ENCODE data around the gene PRDX3.

PRDX3 gene

DNA sequence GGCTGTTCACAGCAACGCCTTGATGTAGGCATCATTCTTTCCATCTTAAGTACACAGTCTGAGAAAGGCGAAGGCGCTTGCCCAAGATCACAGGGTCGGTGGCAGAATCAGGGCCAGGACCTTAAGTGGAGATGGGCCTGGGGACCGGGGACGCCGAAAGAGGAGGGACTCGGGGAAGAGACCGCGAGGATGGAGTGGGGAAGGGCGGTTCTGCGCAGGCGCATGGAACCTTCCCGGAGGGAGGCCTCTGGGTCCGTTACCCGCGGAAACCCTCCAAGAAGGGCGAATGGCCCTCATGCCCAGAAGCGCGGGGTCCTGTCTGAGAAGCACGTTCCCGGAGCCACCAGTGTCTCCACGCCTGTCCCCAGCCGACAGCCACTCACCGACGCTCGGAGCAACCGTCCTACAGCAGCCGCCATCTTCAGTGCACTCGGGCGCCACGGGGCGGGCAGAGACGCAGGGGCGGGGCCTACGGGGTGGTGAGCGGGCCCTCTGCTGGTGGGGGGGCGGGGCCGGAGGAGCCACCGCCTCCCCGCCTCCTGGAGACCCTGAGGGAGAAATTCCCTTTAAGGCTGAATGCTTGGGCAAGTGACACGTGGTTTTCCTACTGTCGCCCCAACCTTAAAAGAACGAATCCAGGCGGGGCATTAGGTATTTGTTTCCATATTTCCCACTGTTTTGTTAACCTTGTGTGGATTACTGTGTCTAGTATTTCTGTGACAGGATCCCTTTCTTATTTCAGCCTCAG, at the start of gene PRDX3:
PRDX3 (minus strand) TSS at position 441 of the 748 bp plus-strand sequence; CDS start at position 419, 22 bp downstream.
- DNase-seq: peak; percentile 40

DNA sequence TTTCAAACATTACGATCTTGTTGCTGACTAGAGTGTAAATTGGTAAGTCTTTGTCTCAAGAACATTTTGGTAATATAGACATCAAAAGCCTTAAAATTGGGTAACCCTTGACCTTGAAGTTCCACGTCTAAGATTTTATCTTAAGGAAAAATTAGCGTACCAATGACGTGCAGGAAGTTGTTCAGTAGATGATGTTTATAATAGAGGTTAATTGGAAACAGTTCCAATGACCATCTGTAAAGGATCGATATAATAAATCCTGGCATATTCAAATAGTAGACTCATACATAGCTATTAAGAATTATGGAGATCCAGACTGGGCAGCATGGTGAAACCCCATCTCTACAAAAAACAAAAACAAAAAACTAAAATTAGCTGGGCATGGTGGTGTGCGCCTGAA, 49.2 kb upstream of the PRDX3 start:
- DNase-seq: no peak

- DNase-seq: no peak
These were observed 46.6 kb upstream of the PRDX3 start for GRCh38 chr10:119225083-119225658.

GRCh38 chr10:119222966-119223386, 44.4 kb upstream of the PRDX3 start:
- DNase-seq: no peak

DNA sequence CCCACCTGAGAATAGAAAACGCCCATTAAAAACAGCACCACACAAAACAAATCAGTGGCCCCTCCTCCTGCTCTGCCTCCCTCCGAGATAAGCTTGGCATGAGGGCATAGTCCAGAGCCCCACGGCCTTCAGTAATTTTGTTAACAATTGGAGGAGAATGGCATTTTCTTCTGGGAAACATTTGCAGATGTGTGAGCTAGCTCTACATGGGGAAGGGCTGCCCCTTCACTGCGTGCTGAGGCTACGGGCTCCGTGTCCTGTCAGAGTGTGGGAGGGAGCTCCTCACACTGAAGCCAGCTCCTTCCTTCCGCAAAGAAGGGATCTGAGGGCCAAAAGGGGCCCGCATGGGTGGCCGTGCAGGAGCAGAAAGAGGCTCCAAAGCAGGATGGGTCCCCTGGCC, 43.9 kb upstream of the PRDX3 start:
- no peak for DNase-seq

DNA sequence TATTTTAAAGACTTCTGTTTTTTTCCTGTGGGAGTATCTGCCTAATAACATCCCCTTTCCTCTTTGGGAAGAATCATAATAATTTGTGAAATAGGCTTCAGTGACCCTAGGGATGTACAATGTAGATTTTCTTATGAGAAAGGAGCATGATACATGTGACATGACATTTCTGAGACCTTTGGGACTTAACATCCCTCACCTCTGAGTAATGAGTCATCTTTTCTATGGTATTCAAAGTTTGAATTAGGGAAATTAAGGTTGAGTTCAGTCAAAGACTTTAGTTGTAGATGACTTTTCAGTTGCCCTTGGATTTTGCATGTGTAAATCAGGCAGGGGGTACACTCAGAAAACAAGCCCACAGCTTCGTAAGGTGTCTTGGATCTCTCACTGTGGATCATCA, 43.1 kb upstream of the PRDX3 start:
- no peak for DNase-seq

GRCh38 chr10:119221201-119221600, 42.6 kb upstream of the PRDX3 start:
- DNase-seq: no peak

DNA sequence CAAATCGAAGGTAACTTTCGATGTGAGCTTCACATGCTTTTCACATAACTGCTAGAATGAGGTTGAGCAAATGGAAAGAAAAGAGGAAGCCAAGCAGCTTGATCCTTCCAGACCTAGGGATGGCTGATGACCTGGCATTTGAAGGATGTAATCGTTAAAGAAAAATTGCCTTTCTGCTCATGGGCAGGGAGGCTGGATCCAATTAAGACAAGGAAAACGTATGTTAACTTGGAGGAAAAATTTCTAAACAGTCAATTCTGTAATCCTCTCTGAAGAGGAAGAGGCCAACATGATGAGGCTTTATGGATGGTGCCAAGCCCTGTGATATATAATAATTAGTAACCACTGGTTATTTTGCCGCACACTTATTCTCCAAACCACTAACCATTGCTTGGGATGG, 41.3 kb upstream of the PRDX3 start:
- DNase-seq: no peak

DNA sequence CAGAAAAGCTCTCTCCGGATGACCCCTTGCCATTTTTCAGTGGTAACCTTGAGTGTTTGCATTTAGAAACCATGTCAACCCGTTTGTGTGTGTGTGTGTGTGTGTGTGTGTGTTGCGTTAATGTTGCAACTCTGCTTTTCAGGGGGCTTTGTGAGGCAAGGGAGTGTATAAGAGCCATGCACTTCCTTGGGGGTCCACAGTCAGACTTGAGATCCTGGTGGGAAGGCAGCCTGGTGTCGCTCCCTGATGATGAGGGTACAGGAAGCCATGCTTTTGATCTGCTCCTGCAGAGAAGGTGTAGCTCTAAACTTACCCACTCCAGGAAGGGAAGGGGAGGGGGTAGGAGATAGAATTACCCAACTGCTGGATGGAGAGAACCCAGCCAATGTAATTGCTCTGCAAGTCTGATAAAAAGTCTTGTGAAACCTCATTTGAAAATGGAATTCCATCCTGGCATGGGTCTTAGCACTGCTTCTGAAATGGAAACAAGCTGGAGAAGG, 39.4 kb upstream of the PRDX3 start:
- DNase-seq: no peak

- DNase-seq: no peak
These were observed 38.8 kb upstream of the PRDX3 start for GRCh38 chr10:119217401-119217800.

GRCh38 chr10:119216127-119216526, 37.5 kb upstream of the PRDX3 start:
- DNase-seq: no peak

GRCh38 chr10:119215371-119215770, 36.8 kb upstream of the PRDX3 start:
- DNase-seq: no peak

- no peak for DNase-seq
These were observed 33.2 kb upstream of the PRDX3 start for GRCh38 chr10:119211625-119212441.

DNA sequence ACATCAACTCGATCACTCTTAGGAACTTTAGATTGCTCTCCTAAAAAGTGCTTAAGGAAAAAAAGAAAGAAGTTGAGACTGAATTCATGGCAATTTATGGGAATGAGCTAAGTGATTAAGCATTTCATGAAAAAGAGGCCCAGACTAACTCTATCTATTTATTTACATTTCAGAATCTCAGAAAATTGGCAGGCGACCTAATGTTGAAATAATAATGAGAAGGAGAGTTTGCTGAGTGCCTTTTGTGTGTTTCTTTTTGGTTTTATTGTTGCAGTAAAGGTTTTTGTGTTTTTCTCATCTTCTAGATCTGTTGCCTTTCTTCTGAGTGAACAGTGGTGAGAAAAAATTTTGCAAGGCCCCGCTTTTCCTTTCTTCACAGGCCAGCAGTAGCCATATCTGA, 32.6 kb upstream of the PRDX3 start:
- no peak for DNase-seq

- no peak for DNase-seq
These were observed 32.0 kb upstream of the PRDX3 start for GRCh38 chr10:119210633-119211032.

GRCh38 chr10:119209736-119210355, 31.2 kb upstream of the PRDX3 start:
- DNase-seq: no peak

- peak; percentile 0 for DNase-seq
These were observed 30.6 kb upstream of the PRDX3 start for GRCh38 chr10:119209035-119209735.

DNA sequence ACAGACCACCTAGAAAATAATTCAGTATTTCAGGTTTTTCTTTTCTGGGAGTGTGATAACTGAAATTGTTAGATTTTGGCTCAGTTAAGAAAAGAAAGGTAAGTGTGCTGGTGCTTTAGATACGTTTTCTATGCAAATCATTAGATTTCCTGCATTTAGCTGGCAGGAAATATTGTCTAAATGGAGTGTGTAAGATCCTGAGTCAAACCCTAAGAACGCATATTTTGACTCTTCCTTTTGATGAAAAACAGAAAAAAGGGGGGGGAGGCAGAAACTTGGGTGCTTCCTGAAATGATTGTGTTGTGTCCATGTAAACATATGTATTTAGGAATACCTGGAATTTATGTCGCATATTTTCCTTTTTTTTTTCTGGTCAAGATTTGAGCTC, 29.9 kb upstream of the PRDX3 start:
- DNase-seq: no peak

GRCh38 chr10:119207713-119208552, 29.3 kb upstream of the PRDX3 start:
- no peak for DNase-seq

- peak; percentile 37 for DNase-seq
These were observed 28.7 kb upstream of the PRDX3 start, which contains the start of gene GRK5 for GRCh38 chr10:119207366-119207666. TSS of gene GRK5 (plus strand) at chr10:119207571. CDS start at chr10:119207918, 347 bp downstream.

- DNase-seq: no peak
These were observed 28.2 kb upstream of the PRDX3 start for GRCh38 chr10:119206603-119207365.
